Measurements from ENCODE around the gene SEC14L6. TPM values are rescaled to one million over a fixed set of nuclear protein-coding genes. Genes with fewer than 3 reads are reported as not detected.

SEC14L6 gene
- total RNA-seq, 1 experiment from 2014 or later: 1.1 TPM

GRCh38 chr22:30539368-30539767 is 7.2 kb downstream of the SEC14L6 start:
- H2AK5ac ChIP-seq (ENCODE audit: insufficient read length, low read length): no peak overlapping the region
- no peaks in the 10 kb centered on the region for H4K20me1 ChIP-seq (ENCODE audit: control insufficient read depth, insufficient read depth, insufficient read length)
- H3K79me1 ChIP-seq (ENCODE audit: insufficient read depth, low read depth, low read length, poor library complexity, severe bottlenecking): no peaks in the 10 kb centered on the region
- H2BK15ac ChIP-seq (ENCODE audit: low read depth, low read length): no peak overlapping the region
- no peak overlapping the region for H3K18ac ChIP-seq (ENCODE audit: insufficient read length, low read depth, low read length)
- Mint-ChIP-seq H3K36me3 (ENCODE audit: insufficient read depth in 1 of 3, low read depth in 3 of 3) (peaks cover 0 to 2% (median 0%) of the 10 kb centered on the region in 3 experiments; a peak in 2 of 7 replicates), H3K4me3 (no peak overlapping the region), H3K27ac (no peak overlapping the region), H3K4me1 (peaks cover 15 to 22% of the 10 kb centered on the region in 2 experiments), H3K27me3 (ENCODE audit: low read depth) (peaks cover 24% of the 10 kb centered on the region), H3K9me3 (no peaks in the 10 kb centered on the region)
- H3K4ac ChIP-seq (ENCODE audit: low read depth, low read length): no peak overlapping the region
- no peak overlapping the region for H2BK12ac ChIP-seq (ENCODE audit: insufficient read length, low read depth, low read length)
- no peak overlapping the region for H3K23ac ChIP-seq (ENCODE audit: insufficient read length, low read depth, low read length)
- H2BK5ac ChIP-seq (ENCODE audit: insufficient read length, low read length): no peak overlapping the region
- no peak overlapping the region for H2BK20ac ChIP-seq (ENCODE audit: low read depth, low read length, poor library complexity, severe bottlenecking)
- H3K27ac ChIP-seq (ENCODE audit: insufficient read length, low read depth, low read length): no peak overlapping the region
- DNase-seq: no peak
- H3K9me3 ChIP-seq (ENCODE audit: control insufficient read depth, low read depth, low read length): no peaks in the 10 kb centered on the region
- H3K56ac ChIP-seq (ENCODE audit: insufficient read length, low read depth, low read length): no peak overlapping the region
- no peak overlapping the region for H2AFZ ChIP-seq (ENCODE audit: low read length)
- no peak overlapping the region for H3T11ph ChIP-seq (ENCODE audit: low read length)
- no peak overlapping the region for H4K5ac ChIP-seq (ENCODE audit: insufficient read length, low read depth, low read length)
- no peaks in the 10 kb centered on the region for H3K79me2 ChIP-seq (ENCODE audit: insufficient read depth, low read length)
- no peak overlapping the region for H3K4me2 ChIP-seq (ENCODE audit: insufficient read depth, insufficient read length, low read length)
- H4K8ac ChIP-seq (replicated peaks; ENCODE audit: insufficient read length, low read depth, low read length): no peak overlapping the region
- TF ChIP-seq CTCF (conservative IDR thresholded peaks at IDR 0.05): no peak
- H3K23me2 ChIP-seq (ENCODE audit: insufficient read length, low read depth, low read length, poor library complexity, severe bottlenecking): no peaks in the 10 kb centered on the region
- no peak overlapping the region for H2BK120ac ChIP-seq (ENCODE audit: low read depth, low read length, poor library complexity, severe bottlenecking)
- H4K91ac ChIP-seq (ENCODE audit: insufficient read length, low read depth, low read length): no peak overlapping the region
- H3K14ac ChIP-seq (ENCODE audit: insufficient read depth, low read length): no peak overlapping the region
- no CpG with 5 or more reads among the region's 1 CpG for WGBS (ENCODE audit: extremely low coverage, insufficient read length, low lambda C conversion rate)
- no peaks in the 10 kb centered on the region; the same call in 1 of the 2 replicates for H3K27me3 ChIP-seq (ENCODE audit: insufficient read depth, low read length)
- no peak overlapping the region for H3K9ac ChIP-seq (ENCODE audit: extremely low read depth, insufficient read length, low read length)
- no peaks in the 10 kb centered on the region; the same call in 1 of the 2 replicates for H3K4me1 ChIP-seq (ENCODE audit: insufficient read depth, low read length)
